SK-N-SH (cell line): Measurements from ENCODE around the gene PLEKHM1.

ENCODE experiments used
- CHD2 ChIP-seq: fragments of 150-350 bp; IDR thresholded peaks from 2 replicates; pipeline ENCODE4 v1.6.1; 2018; ENCODE audit warnings: low read length; ENCODE audit not compliant: partially characterized antibody
- EP300 ChIP-seq, 2 experiments: IDR thresholded peaks; 2 replicates each; pipeline versions ENCODE4 v1.4.0 to v1.6.1; 2012; ENCODE audit warnings: borderline replicate concordance in 1 of 2, low read depth in 1 of 2, low read length in 1 of 2
- FOXJ3 ChIP-seq: sonication (generic); formaldehyde crosslinking; IDR thresholded peaks from 2 replicates; pipeline ENCODE4 v1.5.1; 2020; ENCODE audit warnings: mild to moderate bottlenecking, missing genetic modification reagents
- FOXM1 ChIP-seq: IDR thresholded peaks from 2 replicates; pipeline ENCODE4 v1.4.0; 2012; ENCODE audit warnings: low read depth, mild to moderate bottlenecking
- GABPA ChIP-seq: IDR thresholded peaks from 2 replicates; pipeline ENCODE4 v1.4.0; 2012; ENCODE audit warnings: low read depth, mild to moderate bottlenecking
- MEF2A ChIP-seq: IDR thresholded peaks from 2 replicates; pipeline ENCODE4 v1.4.0; 2012; ENCODE audit warnings: low read depth, borderline replicate concordance
- TCF12 ChIP-seq: IDR thresholded peaks from 2 replicates; pipeline ENCODE4 v1.4.0; 2012
- YY1 ChIP-seq: IDR thresholded peaks from 2 replicates; pipeline ENCODE4 v1.4.0; 2012; ENCODE audit warnings: low read depth, mild to moderate bottlenecking
- TF ChIP-seq, protein P1 (sequence below): fragments of 200-600 bp; sonication (generic); IDR thresholded peaks from 2 replicates; pipeline ENCODE4 v1.6.1; 2017; ENCODE audit warnings: antibody characterized with exemption, mild to moderate bottlenecking, moderate library complexity
- TF ChIP-seq, protein P2 (sequence below): IDR thresholded peaks from 2 replicates; pipeline ENCODE4; 2012

DNA sequence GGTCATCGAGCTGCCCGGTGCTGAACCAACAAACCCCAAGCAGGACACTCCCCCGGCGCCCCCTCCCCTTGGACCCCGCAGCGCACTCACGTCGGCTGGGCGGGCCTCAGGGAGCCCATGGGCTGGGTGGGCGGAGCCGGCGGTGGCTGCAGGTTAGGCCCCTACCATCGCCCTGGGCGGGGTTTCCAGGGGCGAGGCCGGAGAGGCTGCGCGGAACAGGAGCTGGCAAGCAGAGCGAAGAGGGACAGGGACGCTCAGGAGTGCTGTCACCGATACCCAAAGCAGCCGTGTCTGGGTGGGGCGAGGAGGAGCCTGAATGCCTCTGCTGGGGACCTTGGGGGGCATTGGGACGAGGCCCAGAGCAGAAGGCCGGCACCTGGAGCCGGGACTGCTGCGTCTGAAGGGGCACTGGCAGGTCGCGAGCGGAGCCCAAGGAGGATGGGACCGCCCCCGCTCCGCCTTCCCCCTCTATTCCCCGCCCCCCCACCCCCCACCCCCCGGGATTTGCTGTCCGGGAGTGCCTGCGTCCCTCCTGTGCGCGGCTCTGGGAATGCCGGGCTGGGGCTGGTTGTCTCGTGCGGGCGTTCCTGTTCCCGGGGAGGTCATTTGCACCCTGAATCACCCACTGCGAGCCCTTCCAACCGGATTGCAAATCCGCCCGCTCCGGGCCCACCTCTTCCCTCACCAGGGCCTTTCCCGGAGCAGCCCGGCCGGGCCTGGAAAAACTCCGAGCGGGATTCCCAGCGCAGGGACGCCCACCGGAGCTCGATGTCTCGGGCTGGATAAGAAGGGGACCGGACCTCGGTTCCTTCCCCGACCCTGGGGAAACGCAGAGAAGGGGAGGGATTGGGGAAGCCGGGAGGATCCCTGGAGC, 58.8 kb downstream of the PLEKHM1 start:
- TF ChIP-seq GABPA (no peak), TCF12 (no peak), MEF2A (no peak), EP300 (IDR thresholded peaks at IDR 0.05; ENCODE audit: borderline replicate concordance in 1 of 2, low read depth in 1 of 2, low read length in 1 of 2) (no peak), FOXJ3 (CRISPR knock-in tag) (no peak), YY1 (no peak), FOXM1 (no peak), CHD2 (no peak)
- TF ChIP-seq, protein P1, sequence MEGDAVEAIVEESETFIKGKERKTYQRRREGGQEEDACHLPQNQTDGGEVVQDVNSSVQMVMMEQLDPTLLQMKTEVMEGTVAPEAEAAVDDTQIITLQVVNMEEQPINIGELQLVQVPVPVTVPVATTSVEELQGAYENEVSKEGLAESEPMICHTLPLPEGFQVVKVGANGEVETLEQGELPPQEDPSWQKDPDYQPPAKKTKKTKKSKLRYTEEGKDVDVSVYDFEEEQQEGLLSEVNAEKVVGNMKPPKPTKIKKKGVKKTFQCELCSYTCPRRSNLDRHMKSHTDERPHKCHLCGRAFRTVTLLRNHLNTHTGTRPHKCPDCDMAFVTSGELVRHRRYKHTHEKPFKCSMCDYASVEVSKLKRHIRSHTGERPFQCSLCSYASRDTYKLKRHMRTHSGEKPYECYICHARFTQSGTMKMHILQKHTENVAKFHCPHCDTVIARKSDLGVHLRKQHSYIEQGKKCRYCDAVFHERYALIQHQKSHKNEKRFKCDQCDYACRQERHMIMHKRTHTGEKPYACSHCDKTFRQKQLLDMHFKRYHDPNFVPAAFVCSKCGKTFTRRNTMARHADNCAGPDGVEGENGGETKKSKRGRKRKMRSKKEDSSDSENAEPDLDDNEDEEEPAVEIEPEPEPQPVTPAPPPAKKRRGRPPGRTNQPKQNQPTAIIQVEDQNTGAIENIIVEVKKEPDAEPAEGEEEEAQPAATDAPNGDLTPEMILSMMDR, result no peak
- TF ChIP-seq, protein P2, sequence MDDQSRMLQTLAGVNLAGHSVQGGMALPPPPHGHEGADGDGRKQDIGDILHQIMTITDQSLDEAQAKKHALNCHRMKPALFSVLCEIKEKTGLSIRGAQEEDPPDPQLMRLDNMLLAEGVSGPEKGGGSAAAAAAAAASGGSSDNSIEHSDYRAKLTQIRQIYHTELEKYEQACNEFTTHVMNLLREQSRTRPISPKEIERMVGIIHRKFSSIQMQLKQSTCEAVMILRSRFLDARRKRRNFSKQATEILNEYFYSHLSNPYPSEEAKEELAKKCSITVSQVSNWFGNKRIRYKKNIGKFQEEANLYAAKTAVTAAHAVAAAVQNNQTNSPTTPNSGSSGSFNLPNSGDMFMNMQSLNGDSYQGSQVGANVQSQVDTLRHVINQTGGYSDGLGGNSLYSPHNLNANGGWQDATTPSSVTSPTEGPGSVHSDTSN, result no peak
